Activated B cell treated with CpG ODN at 0.5 μM for 24 hours (primary cell): Measurements from ENCODE around the gene ARHGAP24. TPM values are rescaled to one million over a fixed set of nuclear protein-coding genes. Genes with fewer than 3 reads are reported as not detected.

Experiments
- ATAC-seq: fragments of 200-7000 bp; cut with Tn5 transposase; one replicate; pipeline ENCODE4 v1.10.0; 2021; ENCODE audit warnings: low read depth, mild to moderate bottlenecking, moderate library complexity
- CTCF ChIA-PET: fragments of 350-600 bp; sonication (Branson Sonifier 250); formaldehyde crosslinking; loops from one replicate; lab custom pipeline; 2021; ENCODE audit warnings: antibody characterized with exemption; lab: Charles Lee
- POLR2A ChIA-PET: fragments of 350-600 bp; sonication (Branson Sonifier 250); formaldehyde crosslinking; loops from one replicate; lab custom pipeline; 2021; ENCODE audit warnings: antibody characterized with exemption; lab: Charles Lee
- DNase-seq: peaks from one replicate; pipeline ENCODE4 v3.0.0; 2022
- H3K27ac Mint-ChIP-seq: one replicate; pipeline ENCODE4 v1.8.0; 2020; ENCODE audit warnings: mixed read lengths
- H3K27me3 Mint-ChIP-seq: one replicate; pipeline ENCODE4 v1.8.0; 2021; ENCODE audit warnings: mixed read lengths
- H3K36me3 Mint-ChIP-seq: one replicate; pipeline ENCODE4 v1.8.0; 2021; ENCODE audit warnings: low read depth, mixed read lengths
- H3K4me1 Mint-ChIP-seq: one replicate; pipeline ENCODE4 v1.8.0; 2021; ENCODE audit warnings: mixed read lengths
- H3K4me3 Mint-ChIP-seq: one replicate; pipeline ENCODE4 v1.8.0; 2020; ENCODE audit warnings: mild to moderate bottlenecking, mixed read lengths
- H3K9me3 Mint-ChIP-seq: one replicate; pipeline ENCODE4 v1.8.0; 2020; ENCODE audit warnings: mixed read lengths
- intact Hi-C: fragments of 100-400 bp; cut with micrococcal nuclease; formaldehyde crosslinking; loops from one replicate; pipeline ENCODE4 v1.15.1; 2024
- total RNA-seq: library from RNA; stranded (reverse); gene quantifications from 2 replicates; pipeline ENCODE4 v1.2.3, GENCODE V29; 2022
- TF ChIP-seq, protein P1 (sequence below): fragments of 200-600 bp; IDR thresholded peaks from one replicate; pipeline ENCODE4 v1.8.0; 2022; ENCODE audit warnings: antibody characterized with exemption, mild to moderate bottlenecking

Gene ARHGAP24
- total RNA-seq, 1 donor from 2014 or later: 231 TPM

GRCh38 chr4:85792376-85793232 lies 317.7 kb downstream of the ARHGAP24 start:
- no peaks in the 10 kb centered on the region for H3K27me3 Mint-ChIP-seq
- H3K4me1 Mint-ChIP-seq: peaks cover 39% of the 10 kb centered on the region
- no peak for DNase-seq
- H3K36me3 Mint-ChIP-seq: peaks cover 4% of the 10 kb centered on the region
- H3K4me3 Mint-ChIP-seq: no peak overlapping the region
- ChIA-PET POLR2A (no interaction called here), CTCF (interaction anchor here (1.2 kb wide), 1 partner anchor 644 kb away, joined by 3 read pairs; no protein-coding TSS in a partner anchor)
- ATAC-seq: no peak
- H3K27ac Mint-ChIP-seq: no peak overlapping the region
- TF ChIP-seq, protein P1, sequence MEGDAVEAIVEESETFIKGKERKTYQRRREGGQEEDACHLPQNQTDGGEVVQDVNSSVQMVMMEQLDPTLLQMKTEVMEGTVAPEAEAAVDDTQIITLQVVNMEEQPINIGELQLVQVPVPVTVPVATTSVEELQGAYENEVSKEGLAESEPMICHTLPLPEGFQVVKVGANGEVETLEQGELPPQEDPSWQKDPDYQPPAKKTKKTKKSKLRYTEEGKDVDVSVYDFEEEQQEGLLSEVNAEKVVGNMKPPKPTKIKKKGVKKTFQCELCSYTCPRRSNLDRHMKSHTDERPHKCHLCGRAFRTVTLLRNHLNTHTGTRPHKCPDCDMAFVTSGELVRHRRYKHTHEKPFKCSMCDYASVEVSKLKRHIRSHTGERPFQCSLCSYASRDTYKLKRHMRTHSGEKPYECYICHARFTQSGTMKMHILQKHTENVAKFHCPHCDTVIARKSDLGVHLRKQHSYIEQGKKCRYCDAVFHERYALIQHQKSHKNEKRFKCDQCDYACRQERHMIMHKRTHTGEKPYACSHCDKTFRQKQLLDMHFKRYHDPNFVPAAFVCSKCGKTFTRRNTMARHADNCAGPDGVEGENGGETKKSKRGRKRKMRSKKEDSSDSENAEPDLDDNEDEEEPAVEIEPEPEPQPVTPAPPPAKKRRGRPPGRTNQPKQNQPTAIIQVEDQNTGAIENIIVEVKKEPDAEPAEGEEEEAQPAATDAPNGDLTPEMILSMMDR: no peak
- no peaks in the 10 kb centered on the region for H3K9me3 Mint-ChIP-seq
- intact Hi-C loops: loop anchor here (5.0 kb wide), 1 partner anchor 375 kb away; no protein-coding TSS in a partner anchor

- no peak for DNase-seq
- intact Hi-C loops: loop anchor here (5.0 kb wide), 1 partner anchor 376 kb away; no protein-coding TSS in a partner anchor
- ChIA-PET CTCF (interaction anchor here (1.2 kb wide), 1 partner anchor 645 kb away, joined by 3 read pairs; no protein-coding TSS in a partner anchor), POLR2A (no interaction called here)
- TF ChIP-seq, protein P1: no peak
- Mint-ChIP-seq H3K36me3 (peaks cover 4% of the 10 kb centered on the region), H3K9me3 (no peaks in the 10 kb centered on the region), H3K27ac (no peak overlapping the region), H3K4me3 (no peak overlapping the region), H3K4me1 (peaks cover 35% of the 10 kb centered on the region), H3K27me3 (no peaks in the 10 kb centered on the region)
- ATAC-seq: no peak
Observed at GRCh38 chr4:85793233-85793585, 318.3 kb downstream of the ARHGAP24 start.

DNA sequence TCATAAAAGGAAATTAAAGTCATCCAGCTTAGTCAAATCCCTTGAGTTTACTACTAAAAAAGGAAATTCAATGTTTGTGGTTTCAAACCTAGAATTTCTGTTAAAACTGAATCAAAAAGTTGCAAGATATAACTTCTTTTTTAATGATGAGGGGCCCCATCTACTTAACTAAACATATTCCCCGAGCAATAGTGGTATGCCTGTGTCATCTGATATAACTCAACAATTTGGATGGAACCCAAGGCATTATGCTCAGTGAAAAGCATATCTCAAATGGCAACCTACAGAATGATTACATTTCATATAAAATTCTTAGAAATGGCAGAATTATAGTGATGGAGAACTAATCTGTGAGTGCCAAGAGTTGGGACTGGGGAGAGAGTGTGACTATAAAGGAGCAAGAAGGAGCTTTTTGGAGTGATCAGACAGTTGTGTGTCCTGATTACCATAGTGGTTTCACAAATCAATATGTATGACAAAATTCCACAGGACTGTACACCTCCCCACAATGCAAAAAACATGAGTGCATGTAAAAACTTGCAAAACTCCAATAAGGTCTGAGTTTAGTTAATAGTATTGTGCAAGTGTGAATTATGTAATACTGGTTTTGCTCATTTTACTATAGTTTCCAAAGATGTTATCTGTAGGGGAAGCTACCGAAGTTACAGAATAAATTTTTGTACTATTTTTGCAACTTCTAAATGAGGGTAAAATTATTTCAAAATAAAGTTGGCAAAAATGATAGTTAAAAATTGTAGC lies 323.2 kb downstream of the ARHGAP24 start:
- TF ChIP-seq, protein P1: no peak
- intact Hi-C loops: no loop called here
- Mint-ChIP-seq H3K9me3 (no peaks in the 10 kb centered on the region), H3K27me3 (no peaks in the 10 kb centered on the region), H3K27ac (no peak overlapping the region), H3K36me3 (peaks cover 3% of the 10 kb centered on the region), H3K4me1 (peaks cover 16% of the 10 kb centered on the region), H3K4me3 (no peak overlapping the region)
- CTCF ChIA-PET: interaction anchor here (0.9 to 2.0 kb wide), 9 partner anchors 14 to 653 kb away, joined by 3 to 12 read pairs (median 5); no protein-coding TSS in a partner anchor
- DNase-seq (no peak), ATAC-seq (no peak)
- POLR2A ChIA-PET: no interaction called here

- TF ChIP-seq, protein P1: no peak
- Mint-ChIP-seq H3K27me3 (no peaks in the 10 kb centered on the region), H3K9me3 (no peaks in the 10 kb centered on the region), H3K27ac (no peak overlapping the region), H3K36me3 (peaks cover 12% of the 10 kb centered on the region), H3K4me1 (no peaks in the 10 kb centered on the region), H3K4me3 (no peak overlapping the region)
- POLR2A ChIA-PET: no interaction called here
- intact Hi-C loops: no loop called here
- ATAC-seq (no peak), DNase-seq (no peak)
- CTCF ChIA-PET: no interaction called here
Observed at GRCh38 chr4:85803856-85804255, 328.9 kb downstream of the ARHGAP24 start.

DNA sequence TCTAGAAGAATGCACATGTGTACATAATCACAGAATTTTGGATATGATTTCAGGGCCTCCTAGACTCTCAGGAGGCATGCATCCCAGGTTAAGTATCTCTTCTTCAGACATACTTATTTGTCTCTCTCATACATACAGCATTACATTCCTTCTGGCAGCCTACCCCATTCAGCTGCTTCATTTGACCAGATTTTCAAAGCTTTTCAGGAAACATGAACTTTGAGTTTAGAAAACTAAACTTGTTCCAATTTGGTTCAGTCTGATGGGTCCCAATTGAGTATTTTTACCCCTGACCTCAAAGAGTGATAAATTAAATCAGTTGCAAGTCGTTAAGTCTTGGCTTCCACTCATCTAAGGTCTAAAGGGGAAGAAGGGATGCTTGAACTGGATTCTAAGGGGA lies 330.9 kb downstream of the ARHGAP24 start:
- no peaks in the 10 kb centered on the region for H3K4me1 Mint-ChIP-seq
- no peak overlapping the region for H3K27ac Mint-ChIP-seq

More for the DNA sequence above, 330.9 kb downstream of the ARHGAP24 start:
- ATAC-seq (no peak), DNase-seq (no peak)
- no peak overlapping the region for H3K4me3 Mint-ChIP-seq
- TF ChIP-seq, protein P1: no peak
- H3K9me3 Mint-ChIP-seq: no peaks in the 10 kb centered on the region
- intact Hi-C loops: no loop called here
- H3K36me3 Mint-ChIP-seq: peaks cover 15% of the 10 kb centered on the region
- ChIA-PET POLR2A (no interaction called here), CTCF (no interaction called here)
- no peaks in the 10 kb centered on the region for H3K27me3 Mint-ChIP-seq
